Cardiac fibroblast (primary cell): Measurements from ENCODE around the gene SMS.

Experiments
- DNase-seq, 2 donors: peaks; one replicate each; pipeline versions ENCODE4 v3.0.0 to v3.0.0-alpha.2; 2010; ENCODE audit warnings: low read depth in 2 of 2
- H3K4me3 ChIP-seq, 2 donors: replicated peaks in 1 of 2; 1 replicate in 1 of 2; 2 replicates in 1 of 2; pipeline ENCODE4 v1.5.1; 2011; ENCODE audit warnings: low read depth in 2 of 2, low read length in 2 of 2, mild to moderate bottlenecking in 2 of 2, moderate library complexity in 1 of 2
- CTCF ChIP-seq: IDR thresholded peaks from one replicate; pipeline ENCODE4 v1.5.1; 2011; ENCODE audit warnings: low read depth, mild to moderate bottlenecking, low read length, inconsistent platforms

The SMS gene

GRCh38 chrX:21963731-21964405 is 23.4 kb downstream of the SMS start:
- peak; percentile 52 to 60 for DNase-seq
- TF ChIP-seq CTCF = no peak
- no peak overlapping the region for H3K4me3 ChIP-seq

- no peak for TF ChIP-seq CTCF
- H3K4me3 ChIP-seq = no peak overlapping the region
- DNase-seq = no peak
Measured at GRCh38 chrX:21966866-21967265, 26.4 kb downstream of the SMS start.

GRCh38 chrX:21968333-21968732 is 27.8 kb downstream of the SMS start:
- TF ChIP-seq CTCF = no peak
- no peak overlapping the region for H3K4me3 ChIP-seq
- DNase-seq = no peak

GRCh38 chrX:21970326-21970725 is 29.8 kb downstream of the SMS start:
- no peak overlapping the region for H3K4me3 ChIP-seq
- no peak for DNase-seq

GRCh38 chrX:21972046-21972445 is 31.5 kb downstream of the SMS start:
- H3K4me3 ChIP-seq = no peak overlapping the region
- no peak for DNase-seq
- TF ChIP-seq CTCF = no peak

More at GRCh38 chrX:21970326-21970725, 29.8 kb downstream of the SMS start:
- no peak for TF ChIP-seq CTCF

- H3K4me3 ChIP-seq = no peak overlapping the region
- DNase-seq = peak; percentile 66 to 89
- TF ChIP-seq CTCF = no peak
Measured at GRCh38 chrX:21972721-21973120, 32.2 kb downstream of the SMS start.

GRCh38 chrX:21973321-21974010 is 33.0 kb downstream of the SMS start:
- no peak for TF ChIP-seq CTCF
- H3K4me3 ChIP-seq = no peak overlapping the region
- no peak for DNase-seq
